OCI-M1 (cell line): ENCODE data around the gene CFAP107.
A peak's percentile ranks its signal among the peaks of the same experiment; 100 is the strongest.
"Not testable (repeated sequence)": the region's sequence is repeated elsewhere in the genome, so short reads cannot be mapped to it uniquely, and the experiment has no call there.

Source experiments
- DNase-seq: peaks from one replicate; lab custom pipeline; 2025; lab: John Stamatoyannopoulos, UW

CFAP107 gene

GRCh38 chr1:12745992-12746323 lies at the start of gene CFAP107:
CFAP107 (plus strand) TSS chr1:12746200; CDS start chr1:12746431, 231 bp downstream.
- peak; percentile 86 for DNase-seq

GRCh38 chr1:12696658-12697057 lies 49.3 kb upstream of the CFAP107 start:
- DNase-seq = peak; percentile 22

GRCh38 chr1:12697397-12697796 lies 48.6 kb upstream of the CFAP107 start:
- DNase-seq = no peak

- DNase-seq = no peak
These were observed 42.1 kb upstream of the CFAP107 start for GRCh38 chr1:12703821-12704451.

GRCh38 chr1:12706061-12706460 lies 39.9 kb upstream of the CFAP107 start:
- DNase-seq = no peak

GRCh38 chr1:12708396-12709090 lies 37.5 kb upstream of the CFAP107 start:
- no peak for DNase-seq

GRCh38 chr1:12709091-12709491 lies 36.9 kb upstream of the CFAP107 start:
- DNase-seq = no peak

GRCh38 chr1:12709696-12710095 lies 36.3 kb upstream of the CFAP107 start:
- DNase-seq = no peak

- no peak for DNase-seq
These were observed 34.5 kb upstream of the CFAP107 start for GRCh38 chr1:12711536-12711935.

GRCh38 chr1:12712076-12712475 lies 33.9 kb upstream of the CFAP107 start:
- DNase-seq = no peak

GRCh38 chr1:12712929-12713328 lies 33.1 kb upstream of the CFAP107 start:
- DNase-seq = no peak

- DNase-seq = not testable (repeated sequence)
These were observed 32.3 kb upstream of the CFAP107 start for GRCh38 chr1:12713651-12714050.

- no peak for DNase-seq
These were observed 31.1 kb upstream of the CFAP107 start for GRCh38 chr1:12714710-12715475.

GRCh38 chr1:12715896-12716437 lies 30.0 kb upstream of the CFAP107 start, which contains the start of gene AADACL3:
AADACL3 (plus strand) TSS chr1:12716110; CDS start chr1:12716177, 67 bp downstream.
- no peak for DNase-seq

GRCh38 chr1:12717301-12717838 lies 28.6 kb upstream of the CFAP107 start:
- DNase-seq = no peak

GRCh38 chr1:12722626-12723025 lies 23.4 kb upstream of the CFAP107 start:
- no peak for DNase-seq

GRCh38 chr1:12728391-12728790 lies 17.6 kb upstream of the CFAP107 start:
- DNase-seq = no peak

GRCh38 chr1:12730156-12730555 lies 15.8 kb upstream of the CFAP107 start:
- no peak for DNase-seq

GRCh38 chr1:12731084-12731483 lies 14.9 kb upstream of the CFAP107 start:
- DNase-seq = not testable (repeated sequence)

GRCh38 chr1:12734651-12735050 lies 11.3 kb upstream of the CFAP107 start:
- DNase-seq = no peak

- DNase-seq = no peak
These were observed 7.1 kb upstream of the CFAP107 start for GRCh38 chr1:12738934-12739333.

- DNase-seq = no peak
These were observed 6.4 kb upstream of the CFAP107 start for GRCh38 chr1:12739613-12740012.
